Measurements from ENCODE around the gene GSN. TPM values are rescaled to one million over a fixed set of nuclear protein-coding genes. Genes with fewer than 3 reads are reported as not detected.

Gene GSN
- total RNA-seq: 2,053 TPM

DNA sequence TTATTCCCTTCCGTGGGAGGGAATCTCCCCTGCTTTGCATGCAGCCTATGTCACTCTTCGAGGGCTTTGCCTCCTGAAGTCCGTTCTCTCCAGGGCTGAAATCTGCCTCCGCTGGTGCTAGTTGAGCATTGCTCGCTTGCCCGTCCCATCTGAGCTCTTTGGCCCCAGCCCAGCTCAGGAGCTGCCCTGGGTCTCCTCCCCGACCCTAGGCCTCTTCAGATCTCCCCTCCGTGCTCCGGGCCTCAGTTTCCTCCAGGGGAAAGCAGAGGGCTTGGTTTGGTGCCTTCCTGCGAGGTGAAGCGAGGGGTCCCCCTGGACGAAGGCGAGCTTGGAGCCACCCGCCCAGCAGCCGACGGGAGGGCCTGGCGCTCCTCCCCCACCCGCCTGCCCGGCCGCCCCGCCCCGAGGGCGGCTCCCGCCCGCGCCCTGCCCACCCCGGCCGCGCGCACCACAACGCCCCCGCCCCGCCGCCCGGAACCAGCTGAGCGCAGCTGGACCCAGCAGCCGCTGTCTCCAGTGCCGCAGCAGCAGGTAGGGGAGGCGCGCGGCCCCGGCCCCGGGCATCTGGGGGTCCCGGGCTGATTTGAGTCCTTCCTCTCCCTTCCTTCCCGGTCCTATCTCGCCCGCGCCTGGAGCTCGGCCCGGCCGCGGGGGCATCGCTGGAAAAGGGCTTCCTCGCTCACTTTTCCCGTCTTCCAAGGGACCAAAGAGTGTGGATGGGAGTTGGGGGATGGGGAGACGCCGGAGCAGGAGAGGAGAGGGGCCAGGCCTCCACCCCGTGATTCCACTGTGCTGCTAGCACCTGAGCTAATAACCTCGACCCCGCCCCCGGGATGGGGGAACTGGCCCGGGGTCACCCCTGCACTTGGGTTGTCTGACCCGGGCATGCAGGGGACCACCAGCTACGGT lies at the start of gene GSN:
TSS of gene GSN (plus strand) at position 474 of the 909 bp plus-strand sequence. CDS start 33,810 bp downstream, outside the sequence.
- TF ChIP-seq POLR2A (IDR thresholded peaks at IDR 0.05) (peak in 1 of 2 donors; percentile 76), POLR2AphosphoS5 (IDR thresholded peaks at IDR 0.05; ENCODE audit: insufficient read depth in 1 of 2, low read depth in 1 of 2) (peak in 1 of 2 donors; percentile 96)
- TF ChIP-seq, protein P1, sequence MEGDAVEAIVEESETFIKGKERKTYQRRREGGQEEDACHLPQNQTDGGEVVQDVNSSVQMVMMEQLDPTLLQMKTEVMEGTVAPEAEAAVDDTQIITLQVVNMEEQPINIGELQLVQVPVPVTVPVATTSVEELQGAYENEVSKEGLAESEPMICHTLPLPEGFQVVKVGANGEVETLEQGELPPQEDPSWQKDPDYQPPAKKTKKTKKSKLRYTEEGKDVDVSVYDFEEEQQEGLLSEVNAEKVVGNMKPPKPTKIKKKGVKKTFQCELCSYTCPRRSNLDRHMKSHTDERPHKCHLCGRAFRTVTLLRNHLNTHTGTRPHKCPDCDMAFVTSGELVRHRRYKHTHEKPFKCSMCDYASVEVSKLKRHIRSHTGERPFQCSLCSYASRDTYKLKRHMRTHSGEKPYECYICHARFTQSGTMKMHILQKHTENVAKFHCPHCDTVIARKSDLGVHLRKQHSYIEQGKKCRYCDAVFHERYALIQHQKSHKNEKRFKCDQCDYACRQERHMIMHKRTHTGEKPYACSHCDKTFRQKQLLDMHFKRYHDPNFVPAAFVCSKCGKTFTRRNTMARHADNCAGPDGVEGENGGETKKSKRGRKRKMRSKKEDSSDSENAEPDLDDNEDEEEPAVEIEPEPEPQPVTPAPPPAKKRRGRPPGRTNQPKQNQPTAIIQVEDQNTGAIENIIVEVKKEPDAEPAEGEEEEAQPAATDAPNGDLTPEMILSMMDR (IDR thresholded peaks at IDR 0.05): no peak
- H3K27ac ChIP-seq: peak within 1 kb of the TSS; percentile 97
- peaks cover 59% of the 10 kb centered on the region for H3K4me1 ChIP-seq
- intact Hi-C loops (cut with DNase I): loop anchor here (2.0 to 5.0 kb wide), 3 partner anchors 49 to 104 kb away; partner anchors contain the start of gene STOM
- no peaks in the 10 kb centered on the region for H3K36me3 ChIP-seq
- DNase-seq (ENCODE audit: extremely low spot score in 2 of 2): no peak
- peak within 1 kb of the TSS; percentile 78 to 87 for H3K4me3 ChIP-seq
- no peaks in the 10 kb centered on the region for H3K27me3 ChIP-seq
- H3K9me3 ChIP-seq: no peaks in the 10 kb centered on the region

DNA sequence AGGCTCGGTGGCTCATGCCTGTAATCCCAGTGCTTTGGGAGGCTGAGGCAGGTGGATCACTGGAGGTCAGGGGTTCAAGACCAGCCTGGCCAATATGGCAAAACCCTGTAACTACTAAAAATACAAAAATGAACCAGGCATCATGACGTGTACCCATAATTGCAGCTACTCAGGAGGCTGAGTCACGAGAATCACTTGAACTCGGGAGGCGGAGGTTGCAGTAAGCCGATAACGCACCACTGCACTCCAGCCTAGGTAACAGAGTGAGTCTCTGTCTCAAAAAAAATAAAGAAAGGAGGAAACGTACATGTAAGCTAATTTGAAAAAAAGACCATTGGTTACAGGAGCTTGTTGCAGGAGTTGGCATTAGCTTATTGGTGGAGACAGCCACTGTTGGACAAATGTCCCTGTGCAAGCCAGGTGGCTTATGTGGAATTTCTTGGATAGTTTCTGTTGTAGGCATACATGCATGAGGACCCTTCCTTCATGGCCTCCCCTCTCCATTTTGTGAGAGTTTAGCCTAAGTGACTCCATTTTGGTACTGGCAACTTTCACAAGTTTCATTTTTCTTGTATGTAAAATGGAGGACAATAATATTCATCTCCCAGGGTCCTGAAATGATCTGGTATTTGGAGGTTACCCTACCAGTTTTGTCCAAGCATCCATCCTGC lies 49.5 kb upstream of the GSN start:
- Histone ChIP-seq H3K27ac (no peak overlapping the region), H3K9me3 (no peaks in the 10 kb centered on the region), H3K4me3 (no peak overlapping the region), H3K4me1 (peaks cover 2% of the 10 kb centered on the region), H3K36me3 (no peaks in the 10 kb centered on the region), H3K27me3 (no peaks in the 10 kb centered on the region)
- intact Hi-C loops (cut with DNase I): loop anchor here (5.0 kb wide), 2 partner anchors 94 to 179 kb away; no protein-coding TSS in a partner anchor
- peak in 1 of 2 donors; percentile 22 for DNase-seq (ENCODE audit: extremely low spot score in 2 of 2)
- TF ChIP-seq POLR2A (IDR thresholded peaks at IDR 0.05) (no peak), POLR2AphosphoS5 (IDR thresholded peaks at IDR 0.05; ENCODE audit: insufficient read depth in 1 of 2, low read depth in 1 of 2) (no peak)
- TF ChIP-seq, protein P1 (IDR thresholded peaks at IDR 0.05): no peak

DNA sequence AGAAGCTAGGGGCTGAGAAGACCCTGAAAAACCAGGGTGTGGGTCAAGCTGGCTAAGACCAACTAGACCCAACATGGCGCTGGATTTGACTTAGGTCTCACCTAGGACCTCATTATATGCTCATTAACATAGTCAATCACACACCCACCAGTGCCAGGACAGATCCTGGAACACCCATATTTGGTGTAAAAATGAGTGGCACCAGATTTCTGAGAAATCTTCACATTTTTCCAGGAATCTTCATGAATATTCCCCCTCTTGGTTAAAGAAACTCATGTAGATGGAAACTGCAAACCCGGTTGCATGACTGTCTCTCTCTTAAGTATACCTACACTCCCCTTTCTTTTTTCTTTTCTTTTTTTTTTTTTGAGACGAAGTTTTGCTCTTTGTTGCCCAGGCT lies 48.4 kb upstream of the GSN start:
- no peaks in the 10 kb centered on the region for H3K27me3 ChIP-seq
- TF ChIP-seq POLR2AphosphoS5 (IDR thresholded peaks at IDR 0.05; ENCODE audit: insufficient read depth in 1 of 2, low read depth in 1 of 2): no peak
- TF ChIP-seq, protein P1 (IDR thresholded peaks at IDR 0.05): no peak
- no peak for TF ChIP-seq POLR2A (IDR thresholded peaks at IDR 0.05)
- H3K4me3 ChIP-seq: no peak overlapping the region
- peak in 1 of 2 donors; percentile 9 for DNase-seq (ENCODE audit: extremely low spot score in 2 of 2)
- no peak overlapping the region for H3K27ac ChIP-seq
- intact Hi-C loops (cut with DNase I): loop anchor here (5.0 kb wide), 2 partner anchors 93 to 178 kb away; no protein-coding TSS in a partner anchor
- no peaks in the 10 kb centered on the region for H3K36me3 ChIP-seq
- H3K9me3 ChIP-seq: no peaks in the 10 kb centered on the region
- H3K4me1 ChIP-seq: no peaks in the 10 kb centered on the region

DNA sequence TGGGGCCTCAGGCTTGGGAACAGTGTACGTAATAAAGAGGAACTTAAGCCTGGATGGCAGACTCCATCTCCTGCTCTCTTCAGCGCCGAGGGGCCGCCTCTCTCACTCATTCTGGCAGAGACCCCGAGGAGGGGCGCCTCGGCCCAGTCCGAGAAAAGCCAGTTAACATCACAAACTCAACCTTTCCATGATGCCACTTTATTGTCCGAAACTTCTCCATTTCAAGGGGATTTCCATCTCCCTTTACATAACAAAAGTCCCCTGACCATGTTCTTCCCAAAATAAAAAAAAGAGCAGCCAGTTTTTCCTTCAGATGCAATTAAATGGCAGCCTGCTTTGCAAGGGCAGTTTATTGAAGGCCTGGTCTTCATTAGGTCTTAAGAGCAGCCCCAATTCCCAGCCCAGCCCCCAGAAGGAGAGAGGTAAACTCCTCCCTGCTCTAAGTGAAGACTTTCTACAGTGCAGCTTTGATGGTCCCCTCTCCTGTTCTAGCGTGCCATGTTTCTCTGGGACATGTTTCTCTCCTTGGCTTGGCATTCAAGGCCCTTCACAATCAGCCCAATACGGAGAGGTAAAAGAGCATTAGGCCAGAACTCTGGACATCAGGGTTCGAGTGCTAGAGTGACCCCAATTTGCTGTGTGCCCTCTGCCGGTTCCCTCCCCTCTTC lies 46.8 kb upstream of the GSN start:
- no peaks in the 10 kb centered on the region for H3K4me1 ChIP-seq
- intact Hi-C loops (cut with DNase I): no loop called here
- H3K4me3 ChIP-seq: no peak overlapping the region
- TF ChIP-seq, protein P1 (IDR thresholded peaks at IDR 0.05): no peak
- TF ChIP-seq POLR2A (IDR thresholded peaks at IDR 0.05) (no peak), POLR2AphosphoS5 (IDR thresholded peaks at IDR 0.05; ENCODE audit: insufficient read depth in 1 of 2, low read depth in 1 of 2) (no peak)
- no peaks in the 10 kb centered on the region for H3K9me3 ChIP-seq
- no peaks in the 10 kb centered on the region for H3K36me3 ChIP-seq
- H3K27ac ChIP-seq: peak overlapping the region; percentile 28
- DNase-seq (ENCODE audit: extremely low spot score in 2 of 2): peak in 1 of 2 donors; percentile 67
- H3K27me3 ChIP-seq: no peaks in the 10 kb centered on the region

Measured in vagina (tissue), 2 donors.